Measurements from ENCODE around the gene PAPOLB.
A peak's percentile ranks its signal among the peaks of the same experiment; 100 is the strongest.

The PAPOLB gene

GRCh38 chr7:4840079-4840501 lies 21.7 kb downstream of the PAPOLB start:
- no peak for DNase-seq

- DNase-seq = no peak
Measured at GRCh38 chr7:4838626-4839334, 23.1 kb downstream of the PAPOLB start.

DNA sequence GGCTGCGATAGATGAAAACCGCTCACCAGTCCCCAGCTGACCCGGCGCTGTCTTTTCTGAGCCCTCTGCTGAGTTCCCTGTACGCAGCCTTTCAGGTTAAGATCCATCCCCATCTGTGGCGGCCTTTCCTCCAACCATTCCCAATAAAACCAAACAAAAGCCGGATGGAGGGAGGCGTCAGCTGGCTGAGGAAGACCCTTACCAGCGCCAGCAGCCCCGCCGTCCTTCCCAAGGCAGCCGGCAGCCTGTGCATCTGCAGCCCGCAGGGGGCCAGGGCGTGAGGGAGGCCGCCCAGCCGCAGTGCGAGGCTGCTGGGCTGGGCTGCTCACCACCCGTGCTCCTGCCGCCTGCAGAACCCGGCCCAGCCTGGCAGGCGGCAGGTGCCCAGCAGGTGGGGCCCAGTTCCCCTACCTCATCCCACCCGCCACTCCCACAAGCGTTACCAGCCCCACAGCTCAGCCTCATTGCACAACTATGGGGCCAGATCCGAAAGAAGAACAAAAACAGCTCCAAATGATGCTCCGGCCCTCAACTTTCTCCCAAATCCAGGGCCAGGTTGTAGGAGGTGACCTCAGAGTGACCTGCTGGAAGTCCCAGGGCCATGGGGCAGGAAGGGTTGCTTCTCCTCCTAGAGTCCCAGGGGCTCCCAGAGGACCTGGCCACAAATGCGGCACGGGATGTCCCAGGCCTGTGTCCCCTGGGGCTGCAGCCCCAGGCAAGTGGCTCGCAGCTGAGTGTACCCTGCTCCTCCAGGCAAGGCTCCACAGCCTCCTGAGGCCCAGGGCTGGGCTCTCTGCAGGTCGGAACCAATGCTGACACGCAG lies 23.8 kb downstream of the PAPOLB start:
- DNase-seq = no peak

- no peak for DNase-seq
Measured at GRCh38 chr7:4837041-4837802, 24.6 kb downstream of the PAPOLB start.

DNA sequence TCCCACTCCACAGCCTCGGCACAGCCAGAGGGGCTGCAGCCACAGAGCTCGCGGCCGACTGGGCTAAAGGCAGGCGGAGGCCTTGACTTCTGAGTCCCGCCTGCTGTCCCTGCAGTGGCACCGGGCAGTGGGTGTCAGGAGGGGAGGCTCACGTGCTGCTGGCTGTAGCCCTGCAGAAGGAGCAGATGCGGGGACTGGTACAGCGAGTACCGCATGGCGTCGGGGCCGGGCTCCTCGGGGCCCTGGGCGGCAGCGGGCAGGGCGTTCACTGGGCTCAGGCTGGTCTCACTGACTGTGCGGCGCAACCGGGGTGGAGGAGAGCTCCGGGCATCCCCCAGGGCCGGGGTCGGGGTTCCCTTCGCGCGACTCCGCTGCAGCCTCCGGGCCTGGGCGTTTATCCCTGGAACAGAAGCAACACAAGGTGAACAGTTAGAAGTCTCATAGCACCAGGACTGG lies 25.6 kb downstream of the PAPOLB start:
- no peak for DNase-seq

DNA sequence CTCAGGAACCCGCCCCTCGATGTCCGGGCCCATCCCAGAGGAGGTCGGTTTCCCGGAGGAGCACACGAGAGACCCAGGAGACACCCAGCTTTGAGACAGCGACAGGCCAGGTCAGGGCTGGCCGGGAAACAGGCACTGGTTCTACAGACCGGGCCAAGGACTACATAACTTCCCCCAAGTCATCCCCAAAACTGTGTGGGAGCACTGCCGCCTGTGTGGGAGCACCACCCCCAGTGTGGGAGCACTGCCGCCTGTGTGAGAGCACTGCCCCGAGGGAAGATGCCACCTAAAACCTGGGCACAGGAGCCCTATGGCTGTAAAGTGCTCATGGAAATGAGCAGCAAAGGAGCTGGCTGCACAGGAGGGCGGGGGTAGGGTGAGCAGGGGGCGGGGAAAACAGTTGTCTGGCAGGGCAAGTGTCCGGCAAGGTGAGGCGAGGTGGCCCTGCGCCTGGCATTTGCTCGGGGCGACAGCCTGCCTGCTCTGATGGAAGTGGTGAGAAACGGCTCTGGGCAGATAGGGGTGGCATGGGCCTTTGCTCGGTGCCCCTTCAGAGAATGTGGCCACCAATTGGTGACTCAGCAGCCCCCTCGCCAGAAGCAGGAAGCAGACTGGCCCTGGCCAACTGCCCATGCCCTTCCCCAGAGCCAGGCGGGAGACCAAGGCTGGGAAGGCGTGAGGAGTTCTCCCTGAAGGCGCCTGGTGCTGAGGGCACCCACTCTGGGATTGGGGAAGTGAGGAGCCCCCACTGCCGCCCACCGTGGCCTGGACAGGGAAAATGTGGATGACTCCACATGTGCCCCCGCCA lies 26.2 kb downstream of the PAPOLB start:
- no peak for DNase-seq

DNA sequence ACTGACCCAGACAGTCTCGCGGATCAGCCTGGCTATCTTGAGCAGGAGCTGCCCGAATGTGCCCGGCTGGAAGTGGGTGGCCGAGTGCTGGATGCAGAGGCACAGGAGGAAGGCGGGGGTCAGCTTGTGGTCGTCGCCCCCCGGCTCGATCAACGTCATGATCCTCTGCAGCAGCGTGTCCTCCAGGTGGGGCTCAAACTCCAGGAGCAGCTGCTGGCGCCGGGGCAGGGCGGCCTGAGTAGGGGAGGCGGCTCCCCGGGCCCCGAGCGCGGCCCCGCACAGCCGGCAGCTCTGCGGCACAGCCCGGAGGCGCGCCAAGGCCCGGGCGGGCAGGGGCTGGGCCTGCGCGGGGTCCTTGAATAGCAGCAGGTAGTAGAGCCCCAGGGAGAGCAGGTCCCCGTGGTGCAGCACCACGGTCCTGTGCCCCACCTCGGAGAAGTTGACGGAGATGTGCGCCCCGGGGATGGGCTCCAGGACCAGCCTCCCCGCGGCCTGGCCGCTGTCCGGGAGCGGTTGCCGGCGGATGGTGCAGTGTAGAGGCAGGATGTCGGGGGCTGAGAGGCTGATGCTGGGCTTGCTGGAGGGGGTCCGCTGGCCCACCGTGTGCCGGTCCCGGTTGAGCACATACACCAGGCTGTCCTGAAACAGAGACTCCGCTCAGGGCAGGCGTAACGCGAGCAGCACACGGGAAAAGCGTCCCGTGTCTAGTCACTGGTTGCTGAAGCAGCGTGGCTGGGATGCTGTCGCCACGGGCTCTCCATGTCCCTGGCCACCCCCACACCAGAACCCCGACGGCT lies 27.0 kb downstream of the PAPOLB start:
- DNase-seq = no peak

- no peak for DNase-seq
Measured at GRCh38 chr7:4833691-4834600, 27.9 kb downstream of the PAPOLB start.

DNA sequence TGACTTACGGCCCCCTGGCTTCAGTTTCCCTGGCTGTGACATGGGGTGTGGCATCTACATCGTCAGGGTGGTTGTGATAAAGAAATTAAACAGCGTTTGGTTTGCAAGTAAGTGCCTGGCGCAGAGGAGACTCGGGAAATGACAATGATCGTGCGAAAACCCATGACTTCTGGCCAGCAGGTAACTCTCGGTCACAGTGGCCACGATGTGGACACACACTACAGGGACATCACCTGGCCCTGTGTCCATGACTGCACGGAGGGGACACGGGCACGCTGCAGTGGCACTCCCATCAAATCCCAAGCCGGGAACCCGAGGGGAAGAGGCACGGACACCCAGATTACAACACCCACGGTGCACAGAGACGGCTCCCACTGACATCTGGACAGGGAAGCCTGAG lies 28.7 kb downstream of the PAPOLB start:
- DNase-seq = no peak

GRCh38 chr7:4832711-4833110 lies 29.1 kb downstream of the PAPOLB start:
- DNase-seq = no peak

DNA sequence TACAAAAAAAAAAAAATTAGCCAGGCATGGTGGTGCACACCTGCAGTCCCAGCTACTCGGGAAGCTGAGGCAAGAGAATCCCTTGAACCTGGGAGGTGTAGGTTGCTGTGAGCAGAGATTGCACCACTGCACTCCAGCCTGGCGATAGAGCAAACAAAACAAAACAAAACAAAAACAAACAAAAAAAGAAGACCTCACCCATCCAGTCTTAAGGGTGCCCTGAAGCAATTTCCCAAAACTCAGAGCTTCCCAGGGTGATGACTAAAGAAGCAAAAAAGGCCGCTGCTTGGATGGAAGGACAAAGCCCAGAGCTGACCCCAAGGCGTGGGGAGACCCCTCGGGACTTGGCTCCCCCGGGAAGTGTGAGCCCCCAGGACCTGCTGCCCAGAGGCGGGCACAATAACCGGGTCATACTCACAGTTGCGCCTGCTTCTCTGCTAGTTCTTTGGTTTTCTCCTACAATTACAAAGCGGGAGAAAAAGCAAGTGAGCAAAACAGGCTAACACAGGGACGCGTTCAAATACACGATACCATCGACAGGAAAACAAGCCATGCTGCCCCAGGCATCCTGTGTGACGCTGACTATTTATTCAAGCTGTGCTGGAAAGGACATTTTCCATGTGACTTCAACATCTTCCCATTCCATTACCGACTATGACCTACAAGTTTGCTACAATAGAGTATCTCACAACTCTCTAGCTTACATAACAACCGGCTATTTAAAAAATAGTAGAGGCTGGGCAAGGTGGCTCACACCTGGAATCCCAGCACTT lies 29.9 kb downstream of the PAPOLB start:
- no peak for DNase-seq

DNA sequence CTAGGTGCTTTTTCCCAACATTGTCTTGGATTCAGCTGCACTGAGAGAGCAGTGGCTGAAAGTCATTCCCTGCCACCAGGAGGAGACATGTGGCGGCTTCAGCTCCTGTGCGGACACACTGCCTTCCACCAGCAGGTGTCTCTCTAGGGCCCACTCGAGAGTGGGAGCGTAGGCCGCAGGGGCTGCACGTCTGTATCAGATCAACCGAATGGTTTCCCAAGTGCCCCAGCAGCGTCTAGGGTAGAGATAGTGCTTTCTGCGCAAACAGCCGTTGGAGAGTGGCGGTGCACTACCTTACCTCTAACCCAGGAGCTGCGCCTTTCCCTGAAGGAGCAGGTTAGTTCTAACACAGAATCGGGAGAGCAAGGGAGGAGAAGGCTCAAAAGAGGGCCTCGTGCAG lies 31.7 kb downstream of the PAPOLB start:
- DNase-seq = peak; percentile 7

DNA sequence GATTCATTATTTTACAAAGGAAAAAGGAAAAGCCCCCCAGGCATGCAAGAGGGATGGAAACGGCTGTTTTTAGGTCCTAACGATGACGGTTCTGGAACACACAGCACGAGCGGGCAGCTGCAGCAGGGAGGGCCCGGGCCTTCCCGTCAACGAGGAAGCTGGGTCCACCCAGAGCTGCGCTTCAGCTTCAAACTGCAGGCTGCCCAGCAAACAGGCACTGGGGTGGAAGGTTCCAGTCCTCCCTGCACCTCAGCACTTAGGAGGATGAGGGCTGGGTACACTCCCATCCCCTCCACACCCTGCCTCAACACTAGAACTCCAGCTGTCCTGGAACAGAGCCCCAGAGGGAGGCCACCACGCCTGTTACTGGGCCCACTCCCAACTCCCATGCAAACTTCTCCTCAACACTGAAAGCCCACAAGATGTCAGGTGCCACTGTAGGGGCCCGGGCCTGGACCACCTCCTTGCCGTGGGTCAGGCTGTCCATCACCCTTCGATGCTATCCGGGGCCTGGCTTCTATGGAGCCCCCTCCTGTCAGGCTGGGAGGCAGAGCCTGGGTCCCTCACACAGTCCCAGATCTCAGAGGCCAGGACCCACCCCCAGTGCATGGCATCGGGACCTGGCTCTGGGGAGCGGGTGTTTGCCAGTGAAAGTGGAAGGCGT lies 33.0 kb downstream of the PAPOLB start:
- no peak for DNase-seq

GRCh38 chr7:4825081-4825480 lies 36.7 kb downstream of the PAPOLB start:
- DNase-seq = no peak

DNA sequence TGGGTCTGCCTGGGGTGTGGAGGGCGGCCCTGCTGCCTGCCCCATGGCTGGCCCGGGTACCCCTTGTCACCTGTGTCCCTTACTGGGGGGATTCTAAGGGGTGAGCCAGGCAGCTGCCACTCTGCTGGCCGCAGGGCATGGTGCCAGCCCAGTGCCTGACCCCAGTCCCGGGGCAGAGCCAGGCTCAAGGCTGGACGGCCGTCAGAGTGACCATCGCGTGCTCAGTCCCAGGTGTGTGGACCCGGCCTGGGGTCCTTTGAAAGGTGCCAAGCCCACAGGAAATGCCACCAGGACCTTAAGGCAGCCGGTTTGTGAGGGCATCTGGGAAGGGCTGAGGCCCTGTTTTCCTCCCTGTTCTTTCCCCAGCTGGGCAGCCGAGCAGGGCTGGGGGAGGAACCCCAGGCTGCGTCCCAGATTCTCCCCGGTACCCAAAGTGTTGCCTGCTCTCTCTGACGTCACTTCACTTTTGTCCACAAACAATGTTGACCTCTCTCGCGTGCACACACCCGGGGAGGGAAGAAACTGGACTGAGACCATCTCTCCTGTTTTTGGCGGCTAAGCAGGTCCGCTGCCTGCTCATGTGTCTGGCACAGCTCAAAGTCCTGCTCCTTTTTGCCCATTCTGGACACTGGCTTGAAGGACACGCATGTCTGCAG lies 37.6 kb downstream of the PAPOLB start:
- no peak for DNase-seq

DNA sequence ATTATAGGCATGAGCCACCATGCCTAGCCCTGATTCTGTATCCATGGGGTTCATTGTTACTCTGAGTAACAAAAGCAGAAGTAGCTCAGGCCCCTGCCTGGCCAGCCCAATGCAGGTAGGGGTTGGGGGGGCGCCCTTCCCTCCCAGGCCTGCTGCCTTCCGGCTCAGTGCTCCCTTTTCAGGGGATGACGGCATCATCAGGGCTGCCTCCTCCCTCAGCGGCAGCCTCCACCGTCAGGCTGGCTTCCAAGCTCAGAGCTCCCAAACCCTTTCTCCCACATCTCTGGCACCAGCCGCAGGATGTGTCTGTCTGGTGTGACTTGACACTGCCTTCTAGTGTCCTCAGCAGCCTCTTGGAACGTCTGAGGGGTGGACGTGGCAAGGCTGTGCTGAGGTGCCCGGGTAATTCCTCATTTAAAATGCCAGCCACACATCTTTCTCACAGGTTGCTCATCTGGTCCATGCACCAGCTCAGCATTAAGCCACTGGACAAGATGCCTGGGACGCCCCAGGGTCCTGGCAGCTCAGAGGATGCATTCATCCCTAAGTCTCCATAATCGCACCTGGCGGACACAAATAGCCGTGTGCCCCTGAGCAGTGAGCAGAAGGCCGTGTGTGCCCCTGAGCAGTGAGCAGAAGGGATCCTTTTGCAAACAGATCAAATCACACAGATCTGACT lies 38.2 kb downstream of the PAPOLB start:
- no peak for DNase-seq

- DNase-seq = no peak
Measured at GRCh38 chr7:4822677-4823076, 39.2 kb downstream of the PAPOLB start.

- DNase-seq = no peak
Measured at GRCh38 chr7:4820967-4821471, 40.8 kb downstream of the PAPOLB start.

Data from activated effector memory CD4-positive, alpha-beta T cell treated with Interleukin-2 at 50 U/mL for 16 hours (primary cell).